ENCODE data around the gene PIGX.
"Not testable (repeated sequence)": the region's sequence is repeated elsewhere in the genome, so short reads cannot be mapped to it uniquely, and the experiment has no call there.

PIGX gene

DNA sequence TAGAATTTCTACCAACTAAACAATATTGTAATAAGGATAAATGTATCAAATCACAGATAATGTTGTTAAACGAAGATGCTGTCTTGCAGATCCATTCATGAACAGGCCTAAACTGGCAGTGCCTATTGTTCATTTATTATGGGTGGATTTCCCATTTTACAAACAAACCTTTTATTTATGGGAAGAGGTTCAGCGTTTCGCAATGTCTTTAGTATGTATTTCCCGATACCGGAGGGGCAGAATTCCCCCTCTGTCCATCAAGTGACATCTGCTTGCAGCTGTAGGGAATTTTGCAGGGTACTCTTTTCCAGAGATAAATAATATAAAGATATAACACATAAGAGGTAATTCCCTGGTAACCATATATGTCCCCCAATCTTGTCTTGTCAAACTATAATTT is 5.8 kb upstream of the PIGX start:
- FAIRE-seq, result no peak

DNA sequence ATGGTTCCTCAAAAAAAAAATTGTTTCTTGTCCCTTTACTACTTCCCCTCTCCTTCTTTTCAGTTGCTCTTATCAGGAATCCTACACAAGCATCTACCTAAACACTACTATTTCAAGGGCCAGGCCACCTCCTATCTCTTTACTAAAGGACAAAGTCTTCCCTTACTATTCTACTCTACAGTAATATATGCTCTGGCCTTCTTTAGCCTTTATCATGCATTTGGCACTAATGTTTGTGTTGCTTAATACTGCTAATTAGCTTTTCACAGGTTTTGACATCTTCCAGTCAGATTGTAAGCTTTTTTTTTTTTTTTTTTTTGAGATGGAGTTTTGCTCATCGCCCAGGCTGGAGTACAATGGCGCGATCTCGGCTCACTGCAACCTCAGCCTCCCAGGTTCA is 5.4 kb upstream of the PIGX start:
- FAIRE-seq, result no peak

DNA sequence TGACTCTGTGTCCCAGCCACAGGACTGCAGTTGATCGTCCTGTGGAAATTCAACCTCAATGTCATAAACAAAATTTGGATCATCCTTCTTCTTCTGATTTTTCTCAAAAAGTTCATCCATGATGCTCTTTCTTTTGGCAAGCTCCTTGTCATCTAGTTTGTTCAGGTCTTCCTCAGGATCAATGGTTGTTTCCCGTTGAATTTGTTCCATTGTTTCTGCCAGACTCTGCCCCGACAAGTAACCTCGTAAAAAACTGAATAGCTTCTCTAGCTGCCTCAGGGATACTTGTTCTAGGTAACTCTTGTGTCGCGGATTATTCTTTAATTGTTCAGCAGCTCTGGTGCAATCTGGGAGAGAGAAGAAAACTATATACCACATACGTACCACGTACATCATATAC is 4.6 kb upstream of the PIGX start:
- FAIRE-seq, result no peak

DNA sequence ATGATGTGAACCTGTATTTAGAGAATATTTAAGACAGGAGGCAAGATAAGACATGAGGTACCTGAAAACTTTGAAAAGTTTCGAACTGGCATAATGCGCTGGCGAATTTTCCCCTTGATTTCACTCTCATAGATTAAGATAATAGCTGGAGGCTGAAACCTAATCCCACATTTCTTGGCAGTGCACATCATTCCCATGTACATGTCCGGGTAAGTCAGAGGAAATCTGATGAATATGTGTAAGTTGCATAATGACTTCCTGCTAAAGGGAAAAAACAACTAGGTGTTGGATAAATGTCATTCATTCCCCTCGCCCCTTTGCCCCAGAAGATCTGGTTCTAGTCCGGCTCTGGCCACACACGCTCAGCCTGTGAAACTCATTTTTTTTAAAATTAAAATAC is 3.7 kb upstream of the PIGX start:
- FAIRE-seq, result no peak

DNA sequence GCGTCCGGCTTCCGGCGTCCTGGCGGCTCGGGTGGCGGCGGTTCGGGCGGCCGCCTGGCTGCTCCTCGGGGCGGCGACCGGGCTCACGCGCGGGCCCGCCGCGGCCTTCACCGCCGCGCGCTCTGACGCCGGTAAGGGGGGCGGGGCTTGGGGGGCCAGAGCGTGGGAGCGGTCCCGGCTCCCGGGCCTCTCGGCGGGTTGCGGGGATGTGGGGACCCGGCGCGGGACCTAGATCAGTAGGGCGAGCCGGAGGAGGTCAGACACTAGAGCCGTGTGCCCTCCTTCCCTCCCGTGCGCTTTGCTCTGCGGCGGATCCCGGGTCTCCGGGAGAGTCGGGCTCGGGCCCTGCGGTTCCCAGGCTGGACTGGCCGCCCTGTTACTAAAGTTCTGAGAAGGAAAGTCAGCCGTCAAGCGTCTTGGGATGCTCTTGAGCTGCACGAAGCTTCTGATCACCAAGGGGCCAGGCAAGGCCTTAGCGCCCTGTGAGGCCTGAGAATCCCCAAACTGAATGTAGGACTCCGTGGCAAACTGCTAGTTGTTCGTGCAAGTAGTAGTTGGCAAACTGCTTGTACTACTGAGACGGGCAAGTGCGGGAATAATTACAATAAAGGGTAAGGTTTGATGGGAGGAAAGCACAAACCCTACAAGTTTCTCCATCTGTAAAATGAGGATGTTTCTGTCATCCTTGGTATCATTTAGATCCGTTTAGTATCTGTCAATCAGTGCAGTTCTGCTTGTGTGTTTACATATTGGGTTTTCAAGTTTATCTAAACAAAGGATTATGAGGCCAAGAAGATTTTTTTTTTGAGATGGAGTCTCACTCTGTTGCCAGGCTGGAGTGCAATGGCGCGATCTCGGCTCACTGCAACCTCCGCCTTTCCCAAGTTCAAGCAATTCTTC is 587 bp downstream of the PIGX start:
- no peak for FAIRE-seq

DNA sequence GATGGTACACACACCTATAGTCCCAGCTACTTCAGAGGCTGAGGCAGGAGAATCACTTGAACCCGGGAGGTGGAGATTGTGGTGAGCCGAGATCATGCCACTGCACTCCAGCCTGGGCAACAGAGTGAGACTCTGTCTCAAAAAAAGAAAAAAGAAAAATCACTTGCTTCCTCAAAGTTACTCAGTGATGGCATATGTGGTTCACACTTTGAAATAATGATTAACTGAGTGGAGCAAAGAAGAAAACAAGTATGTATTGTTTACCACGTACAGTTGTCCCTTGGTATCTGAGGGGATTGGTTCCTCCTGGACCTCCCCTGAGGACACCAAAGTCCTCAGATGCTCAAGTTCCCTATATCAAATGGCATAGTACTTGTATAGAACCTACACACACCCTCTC is 5.0 kb downstream of the PIGX start:
- FAIRE-seq, result not testable (repeated sequence)

DNA sequence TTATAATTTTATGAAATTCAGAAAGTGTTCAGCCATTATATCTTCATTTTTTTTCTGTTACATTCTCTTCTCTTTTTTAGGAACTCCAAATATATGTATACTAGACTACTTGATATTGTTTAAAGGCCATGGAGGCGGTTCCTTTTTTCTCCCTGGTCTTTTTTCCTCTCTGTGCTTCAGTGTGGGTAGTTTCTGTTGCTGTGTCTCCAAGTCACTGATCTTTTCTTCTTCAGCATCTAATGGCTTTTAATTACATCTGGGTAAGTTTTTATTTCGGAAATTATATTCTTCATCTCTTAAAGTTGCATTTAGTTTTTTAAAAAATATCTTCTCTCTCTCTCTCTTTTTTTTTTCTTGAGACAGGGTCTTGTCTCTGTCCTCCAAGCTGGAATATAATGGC is 8.9 kb downstream of the PIGX start:
- FAIRE-seq, result no peak

DNA sequence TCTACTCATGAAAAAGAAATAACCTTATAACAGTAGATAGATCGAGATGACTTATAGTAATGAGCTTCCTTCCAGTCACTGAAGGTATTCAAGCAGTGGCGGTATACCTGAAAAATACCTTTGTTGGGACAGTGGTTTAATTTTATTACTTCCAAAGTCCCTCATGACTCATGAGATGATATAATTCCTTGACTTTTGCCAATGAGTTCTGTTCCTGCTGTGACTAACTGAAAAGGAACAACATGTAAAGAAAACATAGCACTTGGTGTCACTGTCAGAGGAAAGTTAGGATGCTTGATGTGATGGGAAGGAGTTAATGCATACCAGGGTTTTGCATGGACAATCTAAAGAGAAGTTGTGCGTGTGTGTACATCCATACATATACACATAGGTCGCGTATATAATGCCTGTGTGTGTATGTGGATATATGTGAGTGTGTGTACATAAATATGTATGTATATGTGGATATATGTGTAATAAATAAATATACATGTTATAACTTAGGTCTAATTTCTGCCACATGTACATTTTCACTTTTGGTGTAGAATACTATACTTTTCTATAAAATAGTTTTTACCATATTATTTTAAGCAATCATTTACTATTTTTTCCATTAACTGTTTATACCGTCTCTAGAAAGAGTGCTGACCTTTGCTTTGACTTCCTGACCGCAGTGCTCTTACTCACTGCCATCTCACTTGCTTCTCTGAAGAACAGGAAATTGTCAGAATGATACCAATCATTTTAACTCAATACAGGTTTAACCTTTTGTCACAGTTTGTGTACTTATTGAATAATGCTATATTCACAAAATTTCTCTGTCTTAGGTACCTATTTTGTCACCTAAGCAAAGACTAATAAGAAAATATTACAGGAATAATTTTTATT is 14.9 kb downstream of the PIGX start:
- FAIRE-seq, result peak; percentile 21

DNA sequence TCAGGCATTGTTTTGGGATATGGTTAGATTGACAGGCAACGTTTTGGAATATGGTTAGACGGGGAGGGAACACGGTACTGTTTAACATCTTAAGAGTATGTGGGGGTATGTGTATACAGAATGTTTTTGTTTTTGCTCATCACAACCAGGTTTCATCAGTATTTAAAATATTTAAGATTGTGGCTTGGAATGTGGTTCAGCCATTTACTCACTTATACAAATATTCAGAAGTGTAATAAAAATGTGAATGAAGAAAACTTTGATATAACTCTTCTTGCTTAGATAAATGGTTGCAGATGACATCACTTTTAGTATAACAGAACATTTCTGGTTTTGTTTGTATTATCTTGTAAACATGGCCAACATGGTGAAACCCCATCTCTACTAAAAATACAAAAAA is 23.6 kb downstream of the PIGX start:
- no peak for FAIRE-seq

DNA sequence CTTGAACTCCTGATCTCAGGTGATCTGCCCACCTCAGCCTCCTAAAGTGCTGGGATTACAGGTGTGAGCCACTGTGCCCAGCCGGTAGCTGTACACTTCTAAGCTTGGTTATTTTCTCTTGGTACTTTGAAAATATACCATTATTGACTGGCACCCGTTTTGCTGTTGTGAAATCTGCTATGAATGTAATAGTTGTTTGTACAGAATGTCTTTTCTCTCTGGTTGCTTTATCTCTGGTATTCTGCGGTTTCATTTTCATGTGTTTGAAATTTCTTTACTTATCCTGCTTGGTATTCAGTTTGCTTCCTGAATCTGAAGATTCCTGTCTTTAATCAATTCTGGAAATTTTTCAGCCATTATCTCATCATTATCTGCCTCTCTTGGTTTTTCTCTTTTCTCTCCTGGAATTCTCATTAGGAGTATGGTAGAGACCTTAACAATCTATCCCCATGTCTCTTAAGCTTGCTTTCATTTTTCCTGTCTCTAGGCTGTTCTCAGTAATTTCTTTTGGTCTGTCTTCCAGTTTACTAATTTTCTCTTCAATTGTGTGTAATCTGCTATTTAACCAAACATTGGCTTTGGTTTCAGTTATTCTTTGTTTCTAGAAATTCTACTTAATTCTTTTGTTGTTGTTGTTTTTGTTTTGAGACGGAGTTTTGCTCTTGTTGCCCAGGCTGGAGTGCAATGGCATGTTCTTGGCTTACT is 24.6 kb downstream of the PIGX start:
- no peak for FAIRE-seq

DNA sequence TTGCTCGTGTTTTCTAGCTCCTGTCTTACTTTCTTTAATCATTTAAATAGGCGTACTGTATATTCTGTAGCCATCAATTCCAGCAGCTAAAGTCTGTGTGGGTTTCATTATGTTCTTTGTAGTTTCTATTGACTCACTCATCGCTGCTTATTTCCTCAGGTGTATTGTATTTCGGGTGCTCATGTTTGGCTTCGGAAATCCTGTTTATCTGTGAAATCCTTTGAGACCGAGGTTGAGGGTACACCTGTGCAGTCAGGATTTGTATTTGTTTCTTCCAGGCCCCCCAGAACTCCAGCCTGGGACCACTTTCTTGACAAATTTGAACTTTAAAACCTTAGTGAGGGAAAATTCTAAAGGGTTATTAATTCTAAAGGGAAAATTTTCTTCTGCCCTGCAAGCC is 25.5 kb downstream of the PIGX start:
- FAIRE-seq, result no peak

DNA sequence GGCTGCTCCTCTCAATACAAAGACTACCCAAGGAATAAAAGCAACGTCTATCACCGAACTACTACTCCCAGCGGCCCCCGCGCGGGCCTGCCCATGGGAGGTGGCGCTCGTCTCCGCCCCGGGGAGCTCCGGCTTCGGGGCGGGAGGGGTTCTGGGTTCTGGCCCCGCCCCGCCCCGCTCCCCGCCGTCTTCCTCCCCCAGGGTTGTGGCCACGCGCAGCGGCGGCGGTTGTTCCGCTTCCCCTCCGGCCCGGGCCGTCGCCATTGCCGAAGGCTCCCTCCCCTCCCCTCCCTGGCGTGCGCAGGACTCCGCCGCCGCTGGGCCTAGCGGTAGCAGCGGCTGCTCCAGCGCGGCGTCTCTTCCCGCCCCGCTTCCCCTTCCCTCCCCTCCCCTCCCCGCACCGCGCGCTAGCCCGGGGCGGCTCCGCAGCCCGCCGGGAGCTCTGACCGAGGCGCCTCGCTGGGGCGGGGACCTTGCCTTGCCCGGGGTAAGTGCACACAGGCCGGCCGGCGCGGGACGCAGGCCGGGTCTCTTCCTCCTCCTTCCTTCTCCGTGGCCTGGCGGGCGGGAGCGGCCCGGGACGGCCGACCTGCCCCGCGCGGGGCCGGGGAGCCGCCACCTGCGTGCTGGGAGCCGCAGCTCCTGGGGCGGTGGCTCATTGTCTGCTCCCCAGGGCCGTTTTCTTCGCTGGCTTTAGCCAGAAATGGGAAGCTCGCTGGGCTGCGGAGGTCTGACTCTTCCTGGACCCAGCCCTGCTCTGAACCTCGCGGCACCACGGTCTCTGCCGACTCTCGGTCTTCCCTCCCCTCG is 27.7 kb downstream of the PIGX start, which contains the start of gene PAK2:
Gene PAK2 (plus strand): TSS at position 187 of the 810 bp plus-strand sequence. CDS start 42,790 bp downstream, outside the sequence.
- no peak for FAIRE-seq

DNA sequence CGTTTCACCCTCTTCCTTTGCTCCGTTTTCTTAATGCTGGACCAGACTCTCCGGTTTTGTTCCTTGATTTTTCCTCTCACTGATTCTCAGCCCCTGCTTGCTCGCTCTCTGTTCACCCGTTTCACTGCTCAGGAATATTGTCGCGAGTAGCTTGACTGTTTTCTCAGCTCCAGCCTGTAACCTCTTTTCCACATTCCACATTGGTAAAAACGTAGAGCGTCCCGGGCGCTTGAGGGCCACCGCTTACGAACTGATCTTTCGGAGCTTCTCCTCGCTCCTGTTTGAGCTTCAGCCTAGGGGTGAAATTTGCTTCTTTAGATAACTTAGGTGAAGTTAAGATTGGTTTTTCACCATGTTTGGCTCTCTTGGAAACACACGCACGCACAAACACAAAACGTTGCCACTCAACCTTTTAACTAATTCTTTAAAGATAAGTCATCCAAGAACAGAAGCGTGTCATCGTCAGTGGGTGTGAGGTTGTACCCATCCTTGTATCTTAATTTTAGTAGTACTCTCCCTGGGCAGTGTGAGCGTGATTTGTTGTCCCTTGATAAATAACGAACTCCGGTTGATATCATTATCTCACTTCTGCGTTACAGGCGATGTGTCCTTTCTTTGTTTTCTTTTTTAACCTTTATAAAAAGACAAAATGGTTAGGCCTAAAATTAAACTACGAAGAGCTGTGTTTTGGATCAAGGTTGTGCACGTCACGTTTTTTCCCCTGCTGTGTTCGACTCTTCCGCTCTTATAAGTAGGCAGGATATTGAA is 28.5 kb downstream of the PIGX start:
- no peak for FAIRE-seq

DNA sequence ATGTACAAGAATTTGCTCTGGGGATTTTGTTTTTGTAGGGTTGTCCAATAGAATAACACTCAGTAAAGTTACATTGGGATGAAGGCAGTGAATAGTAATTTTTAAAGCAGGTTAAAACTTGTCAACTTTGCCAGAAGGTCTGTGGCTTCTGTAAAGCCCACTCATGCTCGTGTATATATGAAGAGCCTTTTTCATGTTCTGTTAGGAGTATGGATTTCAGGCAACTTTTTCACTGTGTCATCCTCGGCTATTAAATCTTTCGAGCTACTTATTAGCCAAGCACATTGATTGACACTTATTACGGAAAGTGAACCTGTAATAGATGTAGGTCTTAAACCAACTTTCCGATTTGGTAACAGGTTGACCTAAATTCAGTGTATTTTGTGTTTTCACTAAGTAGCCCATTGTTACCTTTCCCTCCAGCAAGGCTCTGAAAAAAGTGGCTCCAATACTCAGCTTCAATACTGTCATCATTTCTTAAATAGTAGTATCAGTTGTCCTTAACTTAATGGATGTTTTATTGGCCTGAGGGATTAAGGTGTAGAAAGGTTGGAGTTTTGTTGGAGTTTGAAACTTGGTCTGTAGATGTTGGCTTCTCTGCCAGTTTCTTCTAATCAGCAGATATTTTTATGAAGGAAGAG is 29.2 kb downstream of the PIGX start:
- no peak for FAIRE-seq

DNA sequence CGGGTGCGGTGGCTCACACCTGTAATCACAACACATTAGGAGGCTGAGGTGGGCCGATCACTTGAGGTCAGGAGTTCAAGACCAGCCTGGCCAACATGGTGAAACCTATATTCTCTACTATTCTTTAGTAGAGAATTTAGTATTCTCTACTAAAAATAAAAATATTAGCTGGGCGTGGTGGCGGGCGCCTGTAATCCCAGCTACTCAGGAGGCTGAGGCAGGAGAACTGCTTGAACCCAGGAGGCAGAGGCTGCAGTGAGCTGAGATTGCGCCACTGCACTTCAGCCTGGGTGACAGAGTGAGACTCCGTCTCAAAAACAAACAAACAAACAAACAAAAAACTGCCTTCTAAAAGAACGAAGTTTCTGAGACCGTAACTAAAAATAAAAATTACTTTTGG is 31.4 kb downstream of the PIGX start:
- not testable (repeated sequence) for FAIRE-seq

DNA sequence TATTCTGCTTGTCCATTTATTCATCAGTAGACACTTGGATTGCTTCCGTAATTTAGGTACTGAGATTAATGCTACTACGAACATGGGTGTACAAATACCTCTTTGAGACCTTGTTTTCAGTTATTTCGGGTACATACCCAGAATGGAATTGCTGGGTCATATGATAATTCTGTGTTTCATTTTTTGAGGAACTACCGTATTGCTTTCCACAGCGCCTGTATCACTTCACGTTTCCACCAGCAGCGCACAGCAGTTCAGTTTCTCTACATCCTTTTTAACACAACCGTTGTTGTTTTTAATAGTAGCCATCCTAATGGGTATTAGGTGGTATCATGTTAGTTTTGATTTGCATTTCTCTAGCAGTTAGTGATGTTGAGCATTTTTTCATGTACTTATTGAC is 36.9 kb downstream of the PIGX start:
- FAIRE-seq, result no peak

DNA sequence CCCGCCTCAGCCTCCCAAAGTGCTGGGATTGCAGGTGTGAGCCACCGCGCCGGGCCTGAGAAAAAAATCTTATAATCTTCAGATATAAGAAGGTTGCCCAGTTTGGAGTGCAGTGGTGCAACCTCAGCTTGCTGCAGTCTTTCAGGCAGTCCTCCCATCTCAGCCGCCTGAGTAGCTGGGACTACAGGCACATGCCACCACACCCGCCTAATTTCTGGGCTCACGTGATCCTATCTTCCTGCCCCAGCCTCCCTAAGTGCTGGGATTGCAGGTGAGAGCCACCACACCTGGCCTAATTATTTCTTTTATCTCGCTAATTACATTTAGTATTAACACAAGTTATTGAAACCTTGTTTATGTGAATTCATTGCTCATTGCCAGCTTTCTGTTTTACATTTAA is 41.0 kb downstream of the PIGX start:
- FAIRE-seq, result no peak

DNA sequence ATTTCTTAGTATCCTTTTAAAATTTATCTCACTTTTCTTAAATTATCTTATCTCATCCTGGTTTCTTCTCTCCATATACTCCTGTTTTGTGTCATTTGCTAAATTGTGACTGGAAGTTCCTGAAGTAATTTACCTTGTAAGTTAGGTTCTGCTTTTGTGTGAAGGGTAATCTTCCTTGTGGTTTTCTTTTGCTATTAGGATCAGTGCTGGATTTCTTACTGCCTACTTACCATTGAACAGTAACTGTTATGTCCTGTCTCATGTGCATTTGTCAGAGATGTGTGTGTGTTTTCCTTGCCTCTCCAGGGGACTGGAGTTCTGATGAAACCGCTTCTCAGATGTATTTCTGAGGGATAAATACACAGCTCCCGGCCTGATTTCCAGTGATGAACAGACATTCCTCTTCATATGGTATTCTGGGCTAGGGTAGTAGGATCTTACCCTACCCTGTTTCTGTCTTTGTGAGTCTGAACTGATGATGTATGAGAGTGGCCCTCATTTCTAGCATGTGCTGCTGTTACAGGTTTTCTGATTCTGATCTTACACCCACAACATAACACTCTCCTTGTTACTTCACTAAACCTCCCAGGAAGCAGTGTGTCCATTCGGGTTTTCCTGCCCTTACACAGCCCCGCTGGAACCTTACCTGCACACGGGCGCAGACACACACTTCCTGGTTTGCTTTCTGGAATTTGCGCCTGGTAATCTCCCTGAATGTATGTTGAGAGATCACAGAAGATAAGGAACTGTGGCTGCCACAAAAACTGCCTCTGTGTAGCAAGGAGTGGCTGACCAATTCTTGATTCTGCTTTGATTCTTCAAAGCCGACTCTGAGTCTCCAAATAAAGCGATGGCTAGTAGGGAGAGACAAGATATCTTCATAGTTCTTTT is 42.2 kb downstream of the PIGX start:
- FAIRE-seq, result no peak

DNA sequence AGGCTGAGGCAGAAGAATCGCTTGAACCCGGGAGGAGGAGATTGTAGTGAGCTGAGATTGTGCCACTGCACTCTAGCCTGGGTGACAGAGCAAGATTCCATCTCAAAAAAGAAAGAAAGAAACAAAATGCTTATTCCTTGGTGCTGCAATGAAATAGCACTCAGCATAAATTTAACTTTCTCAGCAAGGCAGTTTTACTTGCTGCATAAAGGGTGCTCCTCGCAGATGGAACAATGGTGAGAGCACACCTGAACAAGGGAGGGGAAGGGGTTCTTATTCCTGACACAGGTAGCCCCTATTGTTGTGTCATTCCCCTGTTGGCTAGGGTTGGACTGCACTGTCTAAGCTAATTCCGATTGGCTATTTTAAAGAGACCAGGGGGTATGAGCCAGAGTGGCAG is 44.6 kb downstream of the PIGX start:
- FAIRE-seq, result no peak
